Activated CD4-positive, CD25-positive, alpha-beta regulatory T cell treated with anti-CD3 and anti-CD28 coated beads, Interleukin-2, amount 50 U/mL, for 24 hours (primary cell): ENCODE measurements around the gene TAP2.

ENCODE experiments used
- ATAC-seq, 2 donors: fragments of 150-1000 bp; cut with Tn5 transposase; one replicate each; pipeline ENCODE4 v1.10.0; 2021; ENCODE audit warnings: mild to moderate bottlenecking in 1 of 2, moderate library complexity in 1 of 2

Gene TAP2

GRCh38 chr6:32853541-32854375 lies 15.2 kb upstream of the TAP2 start, which contains the start of the genes PSMB9 and TAP1:
PSMB9 (plus strand) TSS chr6:32854192; CDS start chr6:32854230, 38 bp downstream.
TAP1 (minus strand) TSS chr6:32853704; CDS start chr6:32853636, 68 bp downstream.
- ATAC-seq, result peak; percentile 84 to 87

DNA sequence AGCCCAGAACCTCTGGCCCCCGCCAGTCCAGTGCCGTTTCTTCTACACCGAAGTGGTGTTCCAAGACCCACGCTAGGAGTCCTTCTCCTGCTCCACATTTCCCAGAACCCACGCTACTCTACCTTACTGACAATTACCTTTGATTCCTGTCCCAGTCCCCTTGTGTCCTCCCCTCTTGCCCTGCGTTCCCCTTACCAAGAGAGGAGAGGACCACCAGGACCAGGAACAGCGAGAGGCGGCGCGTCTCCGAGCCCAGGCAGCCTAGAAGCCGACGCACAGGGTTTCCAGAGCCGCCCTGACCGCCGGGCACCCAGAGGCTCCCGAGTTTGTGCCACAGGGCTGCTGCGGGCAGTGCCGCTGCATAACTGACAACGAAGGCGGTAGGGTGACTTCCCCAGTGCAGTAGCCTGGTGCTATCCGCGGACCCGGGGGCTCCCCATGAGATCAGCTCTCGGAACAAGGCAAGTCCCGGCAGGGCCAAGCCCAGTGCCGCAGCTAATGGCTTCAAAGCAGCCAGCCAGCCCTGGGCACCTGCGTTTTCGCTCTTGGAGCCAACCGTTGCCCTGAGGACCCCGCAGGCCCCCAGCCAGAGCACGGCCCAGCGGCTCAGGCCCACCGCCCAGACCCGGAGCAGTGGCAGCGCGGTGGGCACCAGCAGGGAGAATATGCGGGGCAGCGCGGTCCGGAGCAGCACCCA lies 14.5 kb upstream of the TAP2 start:
- peak; percentile 25 to 33 for ATAC-seq

GRCh38 chr6:32852018-32852843 lies 13.7 kb upstream of the TAP2 start:
- ATAC-seq, result no peak

DNA sequence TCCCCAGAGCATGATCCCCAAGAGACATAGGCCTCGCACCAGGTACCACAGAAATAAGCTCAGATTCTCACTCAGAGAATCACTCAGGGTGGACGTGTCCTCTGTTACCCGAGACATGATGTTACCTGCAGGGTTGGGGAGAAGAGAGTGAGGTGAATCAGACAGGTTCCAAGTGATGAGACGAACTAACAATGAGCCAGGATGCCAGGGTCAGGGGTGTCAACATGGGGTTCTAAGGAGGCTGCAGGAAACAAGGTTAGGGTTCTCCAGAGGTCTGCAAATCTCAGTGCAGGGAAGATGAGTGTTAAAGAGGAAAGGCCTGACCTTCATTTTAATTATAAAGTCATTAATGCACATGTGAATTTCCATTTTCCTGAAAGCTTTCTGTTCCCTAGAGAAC lies 12.5 kb upstream of the TAP2 start:
- ATAC-seq, result no peak

- no peak for ATAC-seq
Measured at GRCh38 chr6:32849126-32849525, 10.6 kb upstream of the TAP2 start.

- ATAC-seq, result no peak
Measured at GRCh38 chr6:32847795-32848194, 9.3 kb upstream of the TAP2 start.

DNA sequence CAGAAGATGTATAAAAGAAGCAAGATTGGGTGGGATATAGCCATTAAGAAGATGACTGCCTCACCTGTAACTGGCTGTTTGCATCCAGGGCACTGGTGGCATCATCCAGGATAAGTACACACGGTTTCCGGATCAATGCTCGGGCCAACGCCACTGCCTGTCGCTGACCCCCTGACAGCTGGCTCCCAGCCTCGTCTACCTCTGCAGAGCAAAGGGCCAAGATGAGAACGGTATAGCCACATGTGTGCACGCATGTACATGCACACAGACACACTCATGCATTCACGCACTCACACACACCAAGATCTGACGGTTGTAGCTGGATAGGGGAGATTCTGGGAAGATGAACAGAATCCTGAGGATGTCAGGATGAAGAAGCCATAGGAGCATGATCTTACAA lies 8.5 kb upstream of the TAP2 start:
- no peak for ATAC-seq

DNA sequence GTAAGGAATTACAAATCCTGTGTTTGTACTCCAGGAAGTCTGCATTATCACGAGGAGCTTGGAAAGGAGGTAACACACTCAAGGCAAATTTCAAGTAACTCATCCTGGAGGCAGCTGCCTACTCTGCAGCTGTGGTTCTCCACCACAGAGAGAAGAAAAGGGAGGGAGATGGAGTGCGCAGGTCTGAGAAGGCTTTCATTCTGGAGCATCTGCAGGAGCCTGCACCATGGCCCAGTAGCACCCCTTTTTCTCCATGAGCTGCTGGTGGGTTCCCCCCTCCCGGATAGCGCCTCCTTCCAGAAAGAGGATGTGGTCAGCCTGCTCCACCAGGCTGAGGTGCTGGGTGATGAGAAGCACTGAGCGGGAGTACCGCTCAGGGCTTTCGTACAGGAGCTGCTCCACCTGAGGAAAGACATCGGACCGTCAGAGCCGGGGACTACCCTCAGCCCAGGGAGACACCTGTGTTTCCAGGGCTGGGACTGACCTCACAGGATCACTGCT lies 6.9 kb upstream of the TAP2 start:
- no peak for ATAC-seq

- no peak for ATAC-seq
Measured at GRCh38 chr6:32844839-32845383, 6.4 kb upstream of the TAP2 start.

- peak; percentile 84 for ATAC-seq
Measured at GRCh38 chr6:32843979-32844838, 5.7 kb upstream of the TAP2 start, which contains the start of gene PSMB8. PSMB8 (minus strand) TSS chr6:32844047; CDS start chr6:32843996, 51 bp downstream.

DNA sequence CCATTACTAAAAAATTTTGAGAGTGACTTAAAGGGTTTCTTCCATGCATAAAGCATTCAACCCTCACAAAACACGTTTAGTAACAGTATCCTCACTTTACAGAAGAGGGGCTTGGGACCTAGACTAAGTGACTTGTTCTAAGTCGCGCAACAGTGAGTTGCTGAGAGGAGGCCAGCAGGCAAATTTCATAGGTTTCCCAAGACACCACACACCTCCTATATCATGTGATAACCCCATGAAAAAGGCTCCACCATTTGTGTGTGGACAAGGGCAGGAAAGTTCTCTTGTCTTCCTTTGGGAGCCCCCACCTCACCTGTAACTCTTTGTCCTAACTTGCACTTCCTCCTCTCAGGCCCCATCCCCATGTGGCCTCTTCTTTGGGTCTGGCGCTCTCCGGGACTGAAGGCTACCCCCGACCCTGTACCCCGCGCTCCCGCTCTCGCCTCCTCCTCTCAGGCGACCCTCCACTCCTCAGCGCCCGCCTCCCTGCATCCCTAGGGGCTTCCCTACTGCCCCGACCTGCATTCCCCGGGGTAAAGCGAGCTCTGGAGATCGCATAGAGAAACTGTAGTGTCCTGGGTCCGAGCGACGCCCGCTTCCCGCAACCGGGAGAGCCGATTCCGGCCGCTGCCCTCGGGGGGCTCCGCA lies 4.9 kb upstream of the TAP2 start:
- no peak for ATAC-seq

- no peak for ATAC-seq
Measured at GRCh38 chr6:32842690-32843089, 4.2 kb upstream of the TAP2 start.

DNA sequence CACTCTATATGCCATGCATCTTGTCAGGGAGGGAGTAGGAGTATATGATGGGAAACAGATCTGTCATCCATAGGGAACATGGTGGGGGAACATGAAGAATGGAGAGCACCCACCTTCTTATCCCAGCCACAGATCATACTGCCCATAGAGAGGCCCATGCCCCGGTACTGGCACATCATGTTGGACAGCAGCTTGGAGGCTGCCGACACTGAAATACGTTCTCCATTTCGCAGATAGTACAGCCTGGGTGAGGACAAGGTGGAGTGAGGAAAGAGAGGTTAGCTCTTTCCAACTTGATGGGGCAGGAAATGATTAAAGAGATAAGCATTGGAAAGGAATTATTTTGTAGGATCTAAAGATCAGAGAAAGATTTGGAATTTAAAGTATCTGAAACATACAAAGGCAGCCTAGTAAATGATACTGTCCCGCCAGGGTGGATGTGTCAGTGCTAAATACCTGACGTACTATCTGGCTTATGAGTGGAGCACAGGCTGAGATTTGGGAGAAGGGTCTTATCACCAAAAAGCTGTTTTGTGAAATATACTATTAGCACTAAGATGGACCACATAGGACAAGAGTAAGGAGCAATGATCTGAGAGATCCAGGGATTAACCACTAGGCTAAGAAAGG lies 3.6 kb upstream of the TAP2 start:
- no peak for ATAC-seq

- ATAC-seq, result no peak
Measured at GRCh38 chr6:32840604-32841246, 2.2 kb upstream of the TAP2 start.

DNA sequence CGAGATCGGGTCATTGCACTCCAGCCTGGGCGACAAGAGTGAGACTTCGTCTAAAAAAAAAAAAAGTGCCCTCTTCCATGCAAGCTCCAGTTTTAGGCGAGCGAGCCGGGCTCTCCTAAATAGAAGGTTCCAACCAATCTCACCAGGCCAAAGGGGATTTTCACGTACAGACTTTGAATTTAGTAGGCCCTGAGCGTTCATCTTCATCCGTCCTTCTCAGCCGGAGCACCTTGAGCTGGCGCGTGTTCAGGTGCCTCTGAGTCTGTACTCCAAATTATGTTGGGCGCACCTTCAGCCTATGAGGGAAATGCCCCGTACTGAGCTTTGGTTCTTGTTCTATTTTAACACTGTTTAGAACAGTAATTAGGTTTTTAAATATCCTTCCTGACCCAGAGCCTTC lies 817 bp upstream of the TAP2 start:
- ATAC-seq, result no peak

DNA sequence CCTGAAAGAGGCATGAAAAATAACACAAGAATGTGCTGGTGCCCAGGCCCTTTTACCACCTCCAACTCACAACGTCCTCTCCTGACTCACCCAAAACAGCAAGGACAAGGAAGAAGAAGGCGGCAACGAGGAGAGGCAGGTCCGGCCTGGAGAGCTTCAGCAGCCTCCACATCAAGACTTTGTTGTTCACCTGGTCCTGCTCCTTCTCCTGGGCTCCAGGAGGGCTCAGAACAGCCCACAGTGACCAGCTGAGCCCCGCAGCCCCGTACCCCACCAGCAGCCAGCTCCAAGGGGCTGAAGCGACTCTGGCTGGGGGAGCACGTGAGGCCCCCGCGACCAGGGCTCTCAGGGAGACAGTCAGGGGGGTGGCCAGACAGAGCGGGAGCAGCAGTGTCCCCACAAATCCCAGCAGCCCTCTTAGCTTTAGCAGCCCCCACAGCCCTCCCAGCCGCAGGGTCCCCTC lies 857 bp downstream of the TAP2 start:
- no peak for ATAC-seq

- ATAC-seq, result no peak
Measured at GRCh38 chr6:32836873-32837272, 1.7 kb downstream of the TAP2 start.

GRCh38 chr6:32835167-32835893 lies 3.2 kb downstream of the TAP2 start:
- no peak for ATAC-seq

GRCh38 chr6:32833664-32834063 lies 4.9 kb downstream of the TAP2 start:
- ATAC-seq, result no peak
